Islet precursor cell (in vitro differentiated cells): ENCODE results near the gene HSPB2.
"Not testable (repeated sequence)": the region's sequence is repeated elsewhere in the genome, so short reads cannot be mapped to it uniquely, and the experiment has no call there.

ENCODE experiments used
- DNase-seq: peaks from one replicate; pipeline ENCODE4 v3.0.0-alpha.2; 2018

HSPB2 gene

DNA sequence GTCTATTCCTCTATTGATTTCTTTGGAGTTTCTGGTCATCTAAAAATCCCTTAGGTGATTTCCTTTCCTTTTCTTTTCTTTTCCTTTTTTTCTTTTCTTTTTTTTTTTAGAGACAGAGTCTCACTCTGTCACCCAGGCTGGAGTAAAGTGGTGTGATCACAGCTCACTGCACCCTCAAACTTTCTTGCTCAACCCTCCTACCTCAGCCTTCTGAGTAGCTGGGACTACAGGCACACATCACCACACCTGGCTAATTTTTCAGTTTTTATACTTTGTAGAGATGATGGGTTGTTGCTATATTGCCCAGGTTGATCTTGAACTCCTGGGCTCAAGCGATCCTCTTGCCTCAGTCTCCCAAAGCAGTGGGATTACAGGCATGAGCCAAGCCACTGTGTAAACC is 4.2 kb downstream of the HSPB2 start:
- no peak for DNase-seq

DNA sequence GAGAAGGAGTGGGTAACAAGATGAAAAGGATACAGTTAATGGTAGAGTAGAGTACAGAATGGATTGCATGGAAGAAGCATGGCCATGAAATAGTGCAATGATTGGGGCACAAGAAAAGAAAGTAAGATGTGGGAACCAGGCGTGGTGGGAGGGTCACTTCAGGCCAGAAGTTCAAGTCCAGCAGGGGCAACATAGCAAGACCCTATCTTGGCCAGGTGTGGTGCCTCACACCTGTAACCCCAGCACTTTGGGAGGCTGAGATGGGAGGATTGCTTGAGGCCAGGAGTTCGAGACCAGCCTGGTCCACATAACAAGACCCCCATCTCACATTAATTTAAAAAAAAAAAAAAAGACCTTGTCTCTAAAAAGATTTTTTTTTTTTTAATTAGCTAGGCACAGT is 4.8 kb downstream of the HSPB2 start:
- no peak for DNase-seq

DNA sequence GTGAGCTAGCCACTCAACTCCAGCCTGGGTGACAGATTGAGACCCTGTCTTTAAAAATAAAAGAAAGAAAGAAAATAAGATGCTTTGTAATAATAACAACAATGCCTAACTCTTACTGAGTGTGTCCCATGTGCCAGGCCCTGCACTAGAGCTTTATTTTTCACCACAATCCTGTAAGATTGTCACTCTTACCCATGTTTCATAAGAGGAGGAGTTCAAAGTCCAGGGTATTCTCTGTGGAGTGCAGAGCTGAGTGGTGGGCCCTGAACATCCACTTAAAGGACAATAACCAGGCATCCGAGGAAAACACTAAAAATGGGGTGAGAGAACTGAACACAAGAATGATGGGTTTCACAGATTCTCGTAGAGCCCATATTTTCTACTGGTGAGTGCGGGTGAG is 5.3 kb downstream of the HSPB2 start:
- DNase-seq = no peak

- peak; percentile 89 for DNase-seq
These were observed 6.1 kb downstream of the HSPB2 start, which contains the start of gene C11orf52 for GRCh38 chr11:111918390-111919256. C11orf52 (plus strand) TSS chr11:111918913; CDS start chr11:111918973, 60 bp downstream.

DNA sequence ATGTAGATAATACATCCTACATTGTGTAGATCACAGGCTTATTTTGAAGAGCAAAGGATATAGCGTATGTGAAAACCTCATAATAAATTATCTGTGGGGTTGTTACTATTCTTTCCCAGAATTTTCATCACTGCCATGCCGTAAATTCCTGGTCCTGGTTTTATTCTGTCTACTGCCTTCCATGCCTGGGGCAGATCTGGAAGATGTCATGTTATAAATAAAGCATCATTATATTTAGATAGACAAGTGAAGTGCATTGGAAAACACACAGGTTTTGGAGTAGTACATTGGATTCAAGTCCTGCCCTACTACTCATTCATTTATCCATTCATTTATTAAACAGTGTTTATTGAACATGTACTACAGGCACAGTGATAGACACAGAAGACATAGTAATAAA is 8.4 kb downstream of the HSPB2 start:
- no peak for DNase-seq

- DNase-seq = no peak
These were observed 9.2 kb downstream of the HSPB2 start for GRCh38 chr11:111921541-111922230.

DNA sequence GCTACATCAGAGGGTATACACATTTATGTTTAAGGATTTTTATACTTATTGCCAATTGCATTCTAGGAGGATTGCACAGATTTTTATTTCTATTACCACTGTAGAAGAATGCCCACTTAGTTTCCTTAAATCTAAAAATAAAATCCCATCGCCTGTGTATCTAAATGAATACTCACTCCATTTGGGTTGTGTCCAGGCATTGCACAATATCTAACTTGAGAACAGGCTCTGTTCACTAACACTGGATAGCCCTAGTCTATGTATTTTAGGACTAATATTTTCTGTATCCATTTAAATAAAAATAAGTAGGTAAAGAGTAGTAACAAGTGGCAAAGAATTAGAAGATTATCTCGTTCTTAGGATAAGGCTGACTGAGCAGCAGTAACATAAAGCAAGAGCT is 10.3 kb downstream of the HSPB2 start:
- DNase-seq = no peak

- DNase-seq = peak; percentile 59
These were observed 10.8 kb downstream of the HSPB2 start for GRCh38 chr11:111923351-111923788.

DNA sequence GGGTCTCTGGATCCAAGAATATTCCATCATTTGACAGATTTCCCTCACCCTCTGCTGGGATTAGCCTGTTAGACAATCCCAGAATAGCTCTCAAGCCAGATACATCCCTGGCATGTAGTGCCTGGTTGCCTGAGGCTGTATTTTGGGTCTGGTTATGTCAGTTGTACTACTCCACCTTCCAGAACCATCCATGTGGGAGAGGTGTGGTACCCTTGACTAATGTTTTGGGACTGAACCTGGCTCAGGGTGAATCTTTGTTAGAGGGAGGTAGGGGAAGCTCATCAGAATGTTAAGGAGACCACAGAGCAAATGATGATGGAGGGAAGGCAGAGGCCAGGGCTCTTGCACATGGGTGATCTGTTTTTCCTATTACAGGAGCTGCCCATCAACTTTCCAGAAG is 11.4 kb downstream of the HSPB2 start:
- peak; percentile 88 for DNase-seq

- DNase-seq = no peak
These were observed 13.4 kb downstream of the HSPB2 start for GRCh38 chr11:111925953-111926352.

DNA sequence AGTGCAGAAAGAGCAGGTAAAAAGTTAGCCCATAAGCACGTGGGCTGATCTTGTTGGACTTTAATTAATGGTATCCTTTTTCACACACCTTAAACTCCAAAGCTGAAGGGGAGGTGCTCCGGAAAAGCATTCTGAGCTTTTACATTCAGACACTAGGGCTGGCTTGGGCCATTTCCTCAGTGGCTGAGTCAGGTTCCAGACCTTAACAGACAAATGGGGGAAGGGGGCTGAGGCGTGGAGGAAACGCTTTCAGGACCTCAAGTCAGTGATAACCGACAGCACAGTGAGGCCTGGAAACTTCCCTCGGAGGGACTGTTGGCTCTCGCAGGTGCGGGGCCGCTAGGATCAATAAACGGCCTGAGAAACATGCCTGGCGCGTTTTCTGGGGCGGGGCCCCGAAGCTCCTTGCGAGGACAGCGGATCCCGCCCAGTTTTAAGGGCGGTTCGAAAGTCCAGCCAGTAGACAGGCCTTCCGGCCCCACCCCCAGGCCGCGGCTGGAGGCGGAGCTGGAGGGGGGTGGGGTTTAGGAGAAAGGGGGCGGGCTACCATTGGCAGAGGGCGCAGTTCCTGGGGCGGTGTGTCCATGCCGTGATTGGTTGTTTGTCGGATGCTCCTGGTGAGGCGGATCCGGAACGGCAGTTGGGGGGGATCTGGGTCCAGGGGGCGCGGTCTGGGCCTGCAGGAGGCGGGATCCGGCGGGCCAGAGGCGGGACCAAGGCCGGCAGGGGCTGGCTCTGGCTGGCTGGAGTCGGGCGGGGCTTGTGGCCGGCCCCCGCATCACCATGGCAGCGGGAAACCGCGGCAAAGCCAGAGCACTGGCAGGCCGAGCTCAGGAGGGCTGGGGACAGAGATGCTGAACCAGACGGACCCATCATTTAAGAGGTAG is 14.2 kb downstream of the HSPB2 start:
- DNase-seq = peak; percentile 99

DNA sequence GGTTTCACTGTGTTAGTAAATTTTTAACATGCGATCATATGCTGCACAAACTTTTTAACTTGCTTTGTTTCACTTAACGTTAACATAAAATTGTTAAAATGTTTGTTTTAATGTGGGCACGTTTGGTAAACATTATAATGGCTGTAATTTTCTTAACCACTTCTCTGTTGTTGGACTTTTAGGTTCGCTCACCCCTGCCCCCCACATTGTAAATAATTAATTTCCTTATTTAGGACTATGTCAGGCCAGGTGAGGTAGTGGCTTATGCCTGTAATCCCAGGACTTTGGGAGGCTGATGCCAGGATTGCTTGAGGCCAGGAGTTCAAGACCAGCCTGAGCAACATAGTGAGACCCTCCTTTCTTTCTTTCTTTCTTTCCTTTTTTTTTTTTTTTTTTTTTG is 17.9 kb downstream of the HSPB2 start:
- DNase-seq = no peak

DNA sequence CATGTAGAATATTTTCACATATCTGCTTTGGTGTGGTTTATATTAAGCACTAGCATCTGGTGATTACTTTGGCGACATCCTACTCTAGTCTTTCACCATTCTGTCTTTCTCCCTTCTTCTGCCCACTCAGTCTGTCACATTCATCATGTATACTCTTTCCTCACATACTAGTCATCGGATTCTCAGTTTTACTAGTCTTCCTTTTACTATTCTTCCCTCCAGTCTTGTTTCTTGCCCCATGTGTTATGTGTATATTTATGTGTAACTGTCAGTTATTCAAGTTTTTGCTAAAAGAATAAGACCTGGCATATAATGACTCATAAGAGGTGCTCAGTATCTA is 20.0 kb downstream of the HSPB2 start:
- no peak for DNase-seq

DNA sequence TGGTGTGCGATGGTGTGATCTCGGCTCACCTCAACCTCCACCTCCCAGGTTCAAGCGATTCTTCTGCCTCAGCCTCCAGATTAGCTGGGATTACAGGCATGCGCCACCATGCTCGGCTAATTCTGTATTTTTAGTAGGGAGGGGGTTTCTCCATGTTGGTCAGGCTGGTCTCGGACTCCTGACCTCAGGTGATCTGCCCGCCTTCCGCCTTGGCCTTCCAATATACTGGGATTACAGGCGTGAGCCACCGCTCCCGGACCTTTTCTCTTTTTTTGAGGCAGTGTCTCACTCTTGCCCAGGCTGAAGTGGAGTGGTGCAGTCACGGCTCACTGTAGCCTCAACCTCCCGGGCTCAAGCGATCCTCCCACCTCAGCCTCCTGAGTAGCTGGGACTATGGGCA is 20.6 kb downstream of the HSPB2 start:
- DNase-seq = not testable (repeated sequence)

- no peak for DNase-seq
These were observed 21.3 kb downstream of the HSPB2 start for GRCh38 chr11:111933872-111934271.

DNA sequence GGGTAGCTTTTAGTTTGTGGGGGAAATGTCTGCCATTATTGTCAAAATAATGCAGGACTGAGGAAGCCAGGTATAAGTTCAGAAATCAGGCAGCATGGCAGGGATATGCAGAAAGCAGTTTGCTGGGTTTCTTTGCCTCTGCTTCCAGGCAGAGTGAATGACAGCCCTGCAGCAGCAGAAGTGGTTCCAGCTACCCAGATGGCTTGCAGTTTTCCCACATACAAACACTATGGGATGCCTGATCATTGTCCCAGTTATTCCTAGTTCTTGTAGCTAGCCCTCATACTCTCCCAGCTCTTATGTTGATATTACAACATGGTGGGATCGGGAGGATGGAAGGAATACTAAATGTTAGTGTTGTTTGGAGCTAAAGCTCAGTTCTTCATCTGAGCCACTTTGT is 21.8 kb downstream of the HSPB2 start:
- DNase-seq = no peak

DNA sequence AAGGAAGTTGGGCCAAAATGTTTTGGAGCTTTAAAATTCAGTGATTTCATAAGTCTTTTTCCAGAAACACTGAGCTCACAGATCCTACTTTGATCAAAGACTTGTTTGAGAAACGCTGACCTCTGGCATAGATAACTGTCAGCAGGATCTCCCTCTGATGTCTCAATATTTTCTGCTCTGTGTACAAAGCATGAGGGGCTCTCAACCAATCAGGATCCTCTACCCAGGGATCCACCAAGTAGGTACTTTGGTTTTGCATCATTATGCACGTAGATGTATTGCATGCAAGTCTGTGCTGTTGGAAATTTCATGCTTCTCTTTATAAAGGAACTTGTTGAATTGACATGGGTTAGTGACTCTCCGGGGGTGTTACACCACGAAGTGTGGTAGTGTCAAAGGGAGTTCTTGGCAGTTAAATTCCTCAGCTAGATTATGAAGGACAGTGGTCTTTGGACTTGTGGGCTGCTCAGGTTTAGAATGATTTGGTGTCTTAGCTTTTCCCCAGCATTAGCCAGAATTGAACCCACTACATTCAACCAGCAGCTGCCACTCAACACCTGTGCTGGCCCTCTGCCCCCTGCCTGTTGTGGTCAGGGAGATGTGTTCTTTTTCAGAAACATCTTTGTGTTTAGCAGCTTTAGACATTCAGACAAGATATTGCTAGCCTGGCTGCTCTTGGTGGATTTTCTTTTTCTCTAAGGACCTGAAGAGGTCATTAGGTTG is 22.9 kb downstream of the HSPB2 start:
- no peak for DNase-seq

DNA sequence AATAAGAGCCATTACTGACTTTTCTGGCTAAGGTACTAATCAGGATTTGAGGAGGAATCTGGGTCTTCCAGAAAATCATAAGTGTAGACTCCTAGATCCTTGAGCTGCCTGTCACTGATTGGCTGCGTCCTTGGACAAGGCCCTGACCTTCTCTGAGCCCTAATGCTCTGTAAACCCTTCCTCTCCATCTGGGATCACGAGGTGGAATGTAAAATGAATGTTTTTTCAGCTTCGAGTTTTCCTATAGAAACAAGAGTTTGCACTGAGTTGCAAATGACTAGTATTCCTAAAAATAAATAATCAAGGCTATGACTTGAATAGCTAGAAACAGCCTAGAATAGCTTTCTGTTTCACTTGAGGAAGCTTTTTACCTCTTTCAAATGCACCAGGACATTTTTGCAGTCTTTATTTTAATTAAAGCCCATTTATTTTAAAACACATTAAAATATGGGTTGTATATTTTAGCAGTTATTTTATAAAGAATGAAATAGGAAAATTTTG is 23.6 kb downstream of the HSPB2 start:
- DNase-seq = no peak

- no peak for DNase-seq
These were observed 24.9 kb downstream of the HSPB2 start for GRCh38 chr11:111937461-111937769.

GRCh38 chr11:111937844-111938243 is 25.3 kb downstream of the HSPB2 start:
- DNase-seq = no peak

DNA sequence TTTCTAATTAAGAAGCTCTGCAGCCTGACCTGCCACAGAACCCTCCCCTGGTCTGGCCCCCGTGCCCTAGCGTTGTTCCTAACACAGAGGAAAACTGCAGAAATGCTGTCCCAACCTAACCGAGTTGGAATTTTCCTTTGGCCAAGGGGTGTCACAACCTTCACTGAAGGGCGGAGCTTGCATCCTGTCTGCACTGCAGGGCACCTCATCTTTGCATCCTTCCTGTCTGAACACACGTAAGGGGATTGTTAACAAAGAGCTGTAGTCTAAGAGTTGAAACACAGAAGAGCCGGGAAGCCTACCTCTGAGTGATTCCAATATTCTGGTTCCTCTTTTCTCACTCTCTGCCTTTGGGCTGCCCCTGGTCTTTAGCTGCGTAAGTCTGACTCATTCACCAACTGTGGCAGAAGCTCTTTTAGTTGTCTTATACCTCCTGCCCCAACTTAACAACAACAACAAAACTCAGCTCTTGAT is 26.2 kb downstream of the HSPB2 start:
- peak; percentile 59 for DNase-seq

DNA sequence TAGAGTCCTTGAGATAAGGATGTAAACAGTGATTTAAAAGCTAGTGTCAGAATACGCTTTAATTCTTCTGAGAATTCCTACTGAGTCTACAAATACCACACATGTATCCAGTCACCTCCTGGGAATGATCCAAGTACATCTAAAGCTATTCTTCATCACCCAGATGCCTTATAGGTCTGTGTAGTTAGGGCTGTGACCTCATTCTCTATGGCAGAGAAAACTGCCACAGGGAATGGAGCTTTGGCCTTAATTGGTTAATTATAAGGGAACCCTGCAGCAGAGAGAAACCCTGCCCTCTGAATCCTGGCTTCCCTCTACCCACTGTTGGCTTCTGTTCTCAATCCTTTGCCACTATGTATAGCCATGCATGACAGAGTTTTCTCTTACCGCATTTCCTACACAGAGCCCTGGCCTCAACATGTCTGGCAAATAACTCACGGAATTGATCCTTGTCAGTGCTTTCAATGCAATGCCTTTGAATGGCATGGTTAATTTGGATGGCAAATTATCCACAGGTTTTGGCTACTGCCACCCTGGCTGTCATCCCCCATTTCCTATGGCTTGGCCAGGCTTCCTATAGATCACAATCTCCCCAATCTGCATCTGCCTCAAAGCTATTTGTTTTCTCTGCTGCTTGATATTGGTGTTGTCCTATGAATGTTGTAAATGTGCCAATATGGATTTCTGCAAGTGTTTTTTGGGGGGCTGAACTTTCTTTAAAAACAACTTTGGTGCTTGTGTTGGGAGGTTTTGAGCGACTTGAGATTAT is 27.5 kb downstream of the HSPB2 start:
- DNase-seq = peak; percentile 58
